RWPE1 (cell line): ENCODE data around the gene KIAA0586.

Experiments used
- CTCF ChIA-PET: fragments of 350-600 bp; sonication (Branson Sonifier 250); formaldehyde crosslinking; extraction: SDS; loops from one replicate; lab custom pipeline; 2021; lab: Yijun Ruan, JAX
- POLR2A ChIA-PET: fragments of 400-600 bp; formaldehyde crosslinking; extraction: SDS; loops from one replicate; lab custom pipeline; 2020; ENCODE audit warnings: antibody characterized with exemption; ENCODE audit not compliant: low non-redundant PET; lab: Yijun Ruan, JAX
- DNase-seq: peaks from one replicate; pipeline ENCODE4 v3.0.0; 2012; ENCODE audit warnings: low spot score
- H3K27ac ChIP-seq: fragments of 450-650 bp; 2 replicates; pipeline ENCODE4 v1.5.1; 2017
- TF ChIP-seq, protein P1 (sequence below): fragments of 450-650 bp; conservative IDR thresholded peaks from 2 replicates; pipeline ENCODE4 v1.5.1; 2017; ENCODE audit warnings: low read depth, mild to moderate bottlenecking

Gene KIAA0586

DNA sequence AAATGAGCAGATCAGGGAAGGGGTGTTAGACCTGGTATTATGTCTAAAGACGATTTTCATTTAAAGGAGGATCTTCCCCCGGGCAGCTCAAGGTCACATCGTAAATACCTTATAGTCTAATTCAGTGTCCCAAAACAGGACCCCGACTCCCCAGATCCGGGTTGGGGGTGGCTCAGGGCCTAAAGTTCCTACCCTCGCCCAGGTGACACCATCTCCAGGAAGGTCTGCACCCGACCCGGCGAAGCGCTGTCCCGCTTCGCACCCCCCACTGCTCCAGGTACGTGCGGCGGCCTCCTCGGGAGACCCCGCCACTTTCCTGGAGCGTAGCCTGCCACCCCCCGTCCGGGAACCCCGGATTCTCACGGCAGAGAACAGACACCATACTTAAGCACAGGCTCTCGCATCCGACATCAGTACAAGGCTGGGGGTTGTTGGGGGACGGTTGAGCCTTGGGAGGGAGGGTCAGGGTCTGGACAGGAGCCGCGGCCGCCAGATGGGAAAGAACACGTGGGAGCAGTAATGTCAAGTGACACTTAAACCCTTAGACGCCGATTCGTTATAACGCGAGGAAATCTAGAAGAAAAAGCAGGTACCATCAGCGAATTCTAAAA, 744 bp upstream of the KIAA0586 start:
- peak overlapping the region; percentile 89 for H3K27ac ChIP-seq
- ChIA-PET POLR2A (no interaction called here), CTCF (interaction anchor here (0.7 kb wide), 1 partner anchor 24 kb away, joined by 3 read pairs; no protein-coding TSS in a partner anchor)
- TF ChIP-seq, protein P1, sequence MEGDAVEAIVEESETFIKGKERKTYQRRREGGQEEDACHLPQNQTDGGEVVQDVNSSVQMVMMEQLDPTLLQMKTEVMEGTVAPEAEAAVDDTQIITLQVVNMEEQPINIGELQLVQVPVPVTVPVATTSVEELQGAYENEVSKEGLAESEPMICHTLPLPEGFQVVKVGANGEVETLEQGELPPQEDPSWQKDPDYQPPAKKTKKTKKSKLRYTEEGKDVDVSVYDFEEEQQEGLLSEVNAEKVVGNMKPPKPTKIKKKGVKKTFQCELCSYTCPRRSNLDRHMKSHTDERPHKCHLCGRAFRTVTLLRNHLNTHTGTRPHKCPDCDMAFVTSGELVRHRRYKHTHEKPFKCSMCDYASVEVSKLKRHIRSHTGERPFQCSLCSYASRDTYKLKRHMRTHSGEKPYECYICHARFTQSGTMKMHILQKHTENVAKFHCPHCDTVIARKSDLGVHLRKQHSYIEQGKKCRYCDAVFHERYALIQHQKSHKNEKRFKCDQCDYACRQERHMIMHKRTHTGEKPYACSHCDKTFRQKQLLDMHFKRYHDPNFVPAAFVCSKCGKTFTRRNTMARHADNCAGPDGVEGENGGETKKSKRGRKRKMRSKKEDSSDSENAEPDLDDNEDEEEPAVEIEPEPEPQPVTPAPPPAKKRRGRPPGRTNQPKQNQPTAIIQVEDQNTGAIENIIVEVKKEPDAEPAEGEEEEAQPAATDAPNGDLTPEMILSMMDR, result no peak
- peak; percentile 28 for DNase-seq

DNA sequence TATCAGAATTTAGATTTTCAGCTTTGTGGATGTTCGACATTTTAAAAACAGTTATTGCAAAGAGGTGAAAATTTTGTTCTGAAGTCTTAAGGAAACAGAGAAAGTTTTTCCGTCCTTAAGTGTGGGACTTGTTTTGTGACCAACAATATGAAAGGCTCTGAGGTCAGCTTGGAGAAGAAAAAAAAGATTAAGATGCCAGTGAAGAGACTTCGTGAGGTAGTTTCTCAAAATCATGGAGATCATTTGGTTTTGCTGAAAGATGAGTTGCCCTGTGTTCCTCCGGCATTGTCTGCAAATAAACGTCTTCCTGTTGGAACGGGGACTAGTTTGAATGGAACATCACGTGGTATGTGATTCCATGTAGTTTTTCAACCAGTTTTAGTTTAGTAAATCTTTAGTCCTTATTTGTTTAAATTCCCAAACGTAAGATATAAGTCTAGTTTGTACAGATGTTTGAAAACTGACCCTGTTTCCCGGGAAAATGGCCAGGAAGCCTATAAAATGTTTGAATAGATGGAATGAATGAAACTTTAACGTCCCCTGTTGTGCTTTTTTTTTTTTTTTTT, 682 bp downstream of the KIAA0586 start:
- peak; percentile 63 for DNase-seq
- no peak overlapping the region for H3K27ac ChIP-seq
- TF ChIP-seq, protein P1, result no peak
- POLR2A ChIA-PET, result no interaction called here
- CTCF ChIA-PET, result no interaction called here

DNA sequence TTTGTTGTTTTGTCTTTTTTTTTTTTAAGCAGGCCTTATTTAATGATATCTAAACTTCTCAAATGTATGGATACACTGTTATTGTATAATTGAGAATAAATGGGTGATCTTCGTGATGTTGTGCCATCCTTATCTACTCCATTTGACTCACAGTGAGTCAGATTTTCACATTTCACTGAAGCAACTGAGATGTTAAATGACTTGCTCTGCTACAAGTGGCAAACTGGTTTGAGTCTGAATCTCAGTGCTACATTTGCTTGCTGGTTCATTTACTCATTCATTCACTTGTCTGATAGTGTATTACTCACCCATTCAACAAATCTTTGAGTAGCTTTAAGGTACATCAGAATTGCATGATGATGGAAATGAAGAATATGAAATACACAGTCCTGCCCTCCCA, 2.6 kb downstream of the KIAA0586 start:
- DNase-seq, result peak; percentile 36
- TF ChIP-seq, protein P1, result no peak
- no peak overlapping the region for H3K27ac ChIP-seq
- POLR2A ChIA-PET, result no interaction called here
- CTCF ChIA-PET, result interaction anchor here (0.6 kb wide), 1 partner anchor 839 kb away, joined by 8 read pairs; no protein-coding TSS in a partner anchor

DNA sequence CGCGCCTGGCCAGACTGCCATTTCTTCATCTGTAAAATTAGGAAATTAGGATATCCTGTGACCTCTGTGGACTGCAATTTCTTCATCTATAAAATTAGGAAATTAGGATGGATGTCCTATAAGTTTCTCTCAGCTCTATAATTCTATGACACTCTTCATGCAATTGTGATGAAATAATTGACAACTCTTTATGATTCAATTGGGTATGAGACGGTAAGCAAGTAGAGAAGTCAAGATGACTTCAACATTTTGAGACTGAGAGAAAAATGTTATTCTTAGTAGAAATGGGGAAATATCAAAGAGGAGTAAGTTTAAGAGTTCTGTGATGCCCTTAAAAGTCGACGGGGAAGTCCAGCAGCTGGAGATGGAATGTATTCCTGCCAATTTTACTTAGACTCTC, 12.0 kb downstream of the KIAA0586 start:
- no peak for DNase-seq
- CTCF ChIA-PET, result no interaction called here
- TF ChIP-seq, protein P1, result no peak
- POLR2A ChIA-PET, result no interaction called here
- no peak overlapping the region for H3K27ac ChIP-seq

DNA sequence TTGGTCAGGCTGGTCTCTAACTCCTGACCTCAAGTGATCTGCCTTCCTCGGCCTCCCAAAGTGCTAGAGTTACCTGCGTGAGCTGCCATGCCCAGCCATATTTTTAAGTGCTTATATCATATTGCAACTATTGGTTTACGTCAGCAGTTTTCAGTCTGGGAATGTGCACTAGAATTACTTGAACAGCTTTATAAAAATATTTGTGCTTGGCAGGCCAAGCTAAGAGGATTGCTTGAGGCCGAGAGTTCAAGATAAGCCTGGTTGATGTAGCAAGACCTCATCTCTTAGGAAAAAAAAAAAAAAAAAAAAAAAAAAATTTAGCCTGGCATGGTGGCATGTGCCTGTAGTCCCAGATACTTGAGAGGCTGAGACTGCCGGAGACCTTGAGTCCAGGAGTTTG, 17.1 kb downstream of the KIAA0586 start:
- no peak overlapping the region for H3K27ac ChIP-seq
- CTCF ChIA-PET, result interaction anchor here (0.6 kb wide), 1 partner anchor 110 kb away, joined by 3 read pairs; no protein-coding TSS in a partner anchor
- POLR2A ChIA-PET, result no interaction called here
- no peak for DNase-seq
- TF ChIP-seq, protein P1, result no peak

DNA sequence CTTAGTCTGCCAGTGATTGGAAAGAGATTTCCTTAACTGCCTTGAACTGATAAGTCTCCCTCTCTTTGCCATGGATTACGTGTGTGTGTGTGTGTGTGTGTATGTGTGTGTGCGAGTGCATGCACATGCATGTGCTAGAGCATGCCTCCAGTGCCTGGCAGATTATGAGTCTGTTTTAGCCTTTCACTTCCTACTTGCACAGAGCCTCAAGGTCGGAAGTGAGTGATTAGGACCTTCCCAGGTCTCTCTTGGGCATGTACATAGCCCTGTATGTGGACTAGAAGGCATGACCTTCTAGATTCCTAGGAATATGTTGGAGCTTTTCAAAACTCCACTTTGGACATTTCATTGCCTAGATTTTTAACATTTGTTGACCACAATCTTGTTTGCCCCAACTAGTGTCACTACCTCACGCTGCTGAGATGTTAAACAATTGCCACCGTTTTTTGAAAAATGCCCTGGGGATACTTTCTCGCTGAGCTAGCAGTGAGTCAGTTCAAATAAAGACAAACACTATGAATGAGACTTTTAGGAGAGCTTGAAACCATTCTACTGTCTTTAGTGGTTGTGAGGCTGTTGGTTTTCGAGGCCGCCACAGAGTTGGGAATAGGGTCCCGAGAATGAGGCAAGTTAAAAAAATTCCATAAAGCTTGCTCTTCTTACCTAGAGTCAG, 28.2 kb downstream of the KIAA0586 start:
- POLR2A ChIA-PET, result no interaction called here
- no peak overlapping the region for H3K27ac ChIP-seq
- CTCF ChIA-PET, result no interaction called here
- TF ChIP-seq, protein P1, result no peak
- peak; percentile 46 for DNase-seq
